HepG2 (cell line): ENCODE measurements around the gene ZFYVE28. TPM values are rescaled to one million over a fixed set of nuclear protein-coding genes. Genes with fewer than 3 reads are reported as not detected.

Experiments
- ATAC-seq: fragments of 200-7000 bp; cut with Tn5 transposase; 3 replicates; pipeline ENCODE4 v1.9.1; 2020; ENCODE audit warnings: mild to moderate bottlenecking, moderate library complexity
- BruUV-seq: library from RNA; stranded (reverse); fragments of 400-500 nt; replicated peaks from 2 replicates; lab custom pipeline; 2021; lab: Mats Ljungman, UMichigan
- CTCF ChIA-PET: fragments of 300-600 bp; formaldehyde crosslinking; extraction: SDS; loops from one replicate; lab custom pipeline; 2021; ENCODE audit warnings: low total read pairs, inconsistent platforms, low intra/inter-chr PET ratio; lab: Yijun Ruan, JAX
- POLR2A ChIA-PET: fragments of 350-600 bp; sonication (Branson Sonifier 250); formaldehyde crosslinking; loops from one replicate; lab custom pipeline; 2020; ENCODE audit warnings: antibody characterized with exemption, inconsistent platforms; lab: Yijun Ruan, JAX
- DNase-seq: peaks from one replicate; pipeline ENCODE4 v3.0.0-alpha.2; 2015; ENCODE audit warnings: low spot score
- FAIRE-seq: peaks from 3 replicates; lab custom pipeline; 2011; peaks lifted over from hg19 to GRCh38; lab: Jason Lieb, UNC
- H2AFZ ChIP-seq: one replicate; pipeline ENCODE4 v1.6.1; 2011; ENCODE audit warnings: low read length, inconsistent platforms
- H3K27ac ChIP-seq: fragments of 300-600 bp; 3 replicates; pipeline ENCODE4 v1.8.0; 2011; ENCODE audit warnings: mixed run types, mild to moderate bottlenecking, mixed read lengths, low read length, inconsistent platforms; ENCODE audit not compliant: insufficient read depth; ENCODE audit errors: extremely low read length
- H3K27me3 ChIP-seq, 2 experiments: fragments of 200-600 bp in 1 of 2; 2 replicates in 1 of 2; 3 replicates in 1 of 2; pipeline versions ENCODE4 v1.6.0 to v1.8.0; 2011; ENCODE audit warnings: low read length in 2 of 2, mild to moderate bottlenecking in 2 of 2, moderate library complexity in 2 of 2, inconsistent platforms in 1 of 2; ENCODE audit not compliant: insufficient read depth in 2 of 2, control insufficient read depth in 1 of 2
- H3K36me3 ChIP-seq, 2 experiments: fragments of 200-600 bp in 1 of 2; replicated peaks in 1 of 2; 2 replicates in 1 of 2; 3 replicates in 1 of 2; pipeline versions ENCODE4 v1.5.1 to v1.8.0; 2011; ENCODE audit warnings: low read length in 2 of 2, inconsistent platforms in 1 of 2; ENCODE audit not compliant: insufficient read depth in 2 of 2, control insufficient read depth in 1 of 2
- H3K4me1 ChIP-seq: 2 replicates; pipeline ENCODE4 v1.5.1; 2012; ENCODE audit warnings: low read length, inconsistent platforms; ENCODE audit not compliant: insufficient read depth
- H3K4me2 ChIP-seq: 2 replicates; pipeline ENCODE4 v1.6.0; 2011; ENCODE audit warnings: low read depth, low read length, inconsistent platforms
- H3K4me3 ChIP-seq, 3 experiments: fragments of 200-600 bp in 1 of 3; sonication (generic), shearing (Covaris generic) in 1 of 3; replicated peaks in 1 of 3; 2 replicates each; pipeline ENCODE4 v1.5.1; 2011 to 2016; ENCODE audit warnings: low read length in 3 of 3, inconsistent platforms in 2 of 3, low read depth in 2 of 3, mild to moderate bottlenecking in 2 of 3, control low read depth in 1 of 3, mixed read lengths in 1 of 3; ENCODE audit not compliant: insufficient read depth in 1 of 3
- H3K79me2 ChIP-seq: one replicate; pipeline ENCODE4 v1.6.1; 2011; ENCODE audit warnings: low read length, inconsistent platforms; ENCODE audit not compliant: insufficient read depth
- H3K9ac ChIP-seq: 2 replicates; pipeline ENCODE4 v1.6.0; 2011; ENCODE audit warnings: mild to moderate bottlenecking, low read depth, low read length, inconsistent platforms; ENCODE audit not compliant: insufficient read depth
- H3K9me3 ChIP-seq: 2 replicates; pipeline ENCODE4 v1.5.1; 2012; ENCODE audit warnings: mild to moderate bottlenecking, low read length
- H4K20me1 ChIP-seq: 2 replicates; pipeline ENCODE4 v1.6.0; 2011; ENCODE audit warnings: inconsistent platforms, mild to moderate bottlenecking, low read length, moderate library complexity; ENCODE audit not compliant: insufficient read depth
- FOXO1 ChIP-seq: sonication (generic); formaldehyde crosslinking; IDR thresholded peaks from 2 replicates; pipeline ENCODE4 v1.4.0; 2020; ENCODE audit warnings: missing genetic modification reagents
- GATAD1 ChIP-seq: IDR thresholded peaks from 2 replicates; pipeline ENCODE4 v1.6.1; 2016; ENCODE audit warnings: missing genetic modification reagents, missing compliant biosample characterization
- HNRNPL ChIP-seq: fragments of 200-400 bp; formaldehyde crosslinking; IDR thresholded peaks from 2 replicates; pipeline ENCODE4 v1.6.1; 2017; ENCODE audit warnings: mild to moderate bottlenecking, low read depth, low read length
- IKZF5 ChIP-seq: IDR thresholded peaks from 2 replicates; pipeline ENCODE4 v1.6.1; 2018; ENCODE audit warnings: missing genetic modification reagents, mild to moderate bottlenecking, missing compliant biosample characterization
- MZF1 ChIP-seq: sonication (generic); formaldehyde crosslinking; IDR thresholded peaks from 2 replicates; pipeline ENCODE4 v1.8.1; 2023; ENCODE audit warnings: mild to moderate bottlenecking, missing genetic modification reagents, borderline replicate concordance
- NRL ChIP-seq: sonication (generic); formaldehyde crosslinking; IDR thresholded peaks from 2 replicates; pipeline ENCODE4 v1.5.0; 2020; ENCODE audit warnings: missing genetic modification reagents, mild to moderate bottlenecking, moderate library complexity, borderline replicate concordance
- TCF12 ChIP-seq, 2 experiments: fragments of 450-650 bp in 1 of 2; sonication (generic) in 1 of 2; formaldehyde crosslinking in 1 of 2; IDR thresholded peaks; 2 replicates each; pipeline versions ENCODE4 v1.6.1 to v1.8.0; 2017 to 2022; ENCODE audit warnings: antibody characterized with exemption in 1 of 2, mild to moderate bottlenecking in 1 of 2, missing genetic modification reagents in 1 of 2, moderate library complexity in 1 of 2
- TFDP2 ChIP-seq: sonication (generic); formaldehyde crosslinking; IDR thresholded peaks from 2 replicates; pipeline ENCODE4 v1.4.0; 2020; ENCODE audit warnings: missing genetic modification reagents
- ZBTB2 ChIP-seq: sonication (generic); formaldehyde crosslinking; IDR thresholded peaks from 2 replicates; pipeline ENCODE4 v1.8.0; 2022; ENCODE audit warnings: low read depth, missing genetic modification reagents
- ZBTB26 ChIP-seq: IDR thresholded peaks from 2 replicates; pipeline ENCODE4 v1.6.1; 2016; ENCODE audit warnings: missing compliant biosample characterization, missing genetic modification reagents, borderline replicate concordance
- ZNF326 ChIP-seq: sonication (generic); formaldehyde crosslinking; IDR thresholded peaks from 2 replicates; pipeline ENCODE4 v1.4.0; 2020; ENCODE audit warnings: missing genetic modification reagents, borderline replicate concordance
- ZNF503 ChIP-seq: sonication (generic); formaldehyde crosslinking; IDR thresholded peaks from 2 replicates; pipeline ENCODE4 v1.4.0; 2020; ENCODE audit warnings: missing genetic modification reagents
- WGBS: methylation state at CpG from one replicate; pipeline ENCODE4 v1.1.6; 2017; ENCODE audit warnings: low lambda C conversion rate; 5-methylcytosine and 5-hydroxymethylcytosine counted together
- in situ Hi-C: cut with HindIII; loops from 2 replicates; pipeline ENCODE4 v1.10.0; 2017; ENCODE audit warnings: low pct_unique_long_range_greater_than_20kb; ENCODE audit not compliant: extremely low pct_ligation_motif_present
- intact Hi-C: fragments of 100-400 bp; cut with micrococcal nuclease; formaldehyde crosslinking; loops from one replicate; pipeline ENCODE4 v1.10.0; 2022; ENCODE audit not compliant: unreplicated experiment
- polyA plus RNA-seq, 8 experiments: library from polyadenylated mRNA; depleted of rRNA in 3 of 8; stranded (reverse) in 7 of 8; unstranded in 1 of 8; fragments of >200 nt; fragmentation: Illumina TruSeq in 4 of 8; extraction: Trizol in 4 of 8; gene quantifications; 2 replicates each; pipeline versions ENCODE4 v1.2.1 to v1.2.3, GENCODE V29; 2011 to 2016; ENCODE audit warnings: low read depth in 4 of 8, missing spikeins in 1 of 8, mixed read lengths in 1 of 8; ENCODE audit not compliant: insufficient read depth in 1 of 8
- total RNA-seq, 5 experiments: library from RNA; depleted of rRNA; stranded (reverse); fragments of >200 nt; fragmentation: Illumina TruSeq; extraction: Trizol; gene quantifications; 2 replicates each; pipeline ENCODE4 v1.2.3, GENCODE V29; 2016; ENCODE audit warnings: low read depth in 1 of 5

The ZFYVE28 gene
- total and polyA plus RNA-seq, 2 of the 13 experiments (the other 11 are each of a cell fraction or from before 2014, with no cell fraction given): 0.12 to 0.22 TPM

- Histone ChIP-seq H4K20me1 (no peaks in the 10 kb centered on the region), H3K27ac (no peak overlapping the region), H3K9me3 (no peaks in the 10 kb centered on the region), H2AFZ (no peak overlapping the region), H3K27me3 (peaks cover 4 to 39% of the 10 kb centered on the region in 2 experiments; a peak in 4 of 5 replicates), H3K79me2 (no peaks in the 10 kb centered on the region), H3K4me2 (no peak overlapping the region), H3K4me1 (no peaks in the 10 kb centered on the region), H3K4me3 (no peak overlapping the region), H3K36me3 (no peaks in the 10 kb centered on the region), H3K9ac (no peak overlapping the region)
- in situ Hi-C loops (no loop called here), intact Hi-C loops (no loop called here)
- BruUV-seq: no TSS peak
- DNase-seq: no peak
- WGBS: 23% methylated on average over 15 of the region's 27 CpGs
- ATAC-seq: no peak
- no peak for FAIRE-seq
- TF ChIP-seq ZNF326 (no peak), HNRNPL (no peak), IKZF5 (no peak), FOXO1 (CRISPR knock-in tag) (no peak), MZF1 (CRISPR knock-in tag) (no peak), TCF12 (IDR thresholded peaks at IDR 0.05) (no peak), TCF12 (CRISPR knock-in tag; IDR thresholded peaks at IDR 0.05) (no peak), ZNF503 (no peak), ZBTB2 (CRISPR knock-in tag) (no peak), ZBTB26 (CRISPR knock-in tag) (no peak), TFDP2 (CRISPR knock-in tag) (no peak), GATAD1 (no peak), NRL (CRISPR knock-in tag) (no peak)
- ChIA-PET POLR2A (no interaction called here), CTCF (no interaction called here)
These were observed 132.6 kb downstream of the ZFYVE28 start for GRCh38 chr4:2285613-2286381.
